Thymus (tissue), 11 donors: ENCODE data around the gene CDT1. TPM values are rescaled to one million over a fixed set of nuclear protein-coding genes. Genes with fewer than 3 reads are reported as not detected.
A peak's percentile ranks its signal among the peaks of the same experiment; 100 is the strongest.

Experiments
- DNase-seq, 9 donors: peaks; one replicate each; pipeline ENCODE4 v3.0.0-alpha.2; 2013; ENCODE audit warnings: low spot score in 9 of 9, low read depth in 6 of 9, missing footprints in 1 of 9
- H3K27ac ChIP-seq, 2 donors: one replicate each; pipeline ENCODE4 v1.5.1; 2013; ENCODE audit warnings: control low read depth in 1 of 2, low read depth in 1 of 2, low read length in 1 of 2, mild to moderate bottlenecking in 1 of 2, moderate library complexity in 1 of 2
- H3K27me3 ChIP-seq, 2 donors: one replicate each; pipeline ENCODE4 v1.5.1; 2013; ENCODE audit warnings: low read length in 1 of 2; ENCODE audit not compliant: control insufficient read depth in 2 of 2, insufficient read depth in 1 of 2
- H3K36me3 ChIP-seq, 2 donors: one replicate each; pipeline ENCODE4 v1.5.1; 2013; ENCODE audit warnings: low read length in 1 of 2, mild to moderate bottlenecking in 1 of 2, moderate library complexity in 1 of 2; ENCODE audit not compliant: control insufficient read depth in 2 of 2, insufficient read depth in 2 of 2
- H3K4me1 ChIP-seq, 2 donors: one replicate each; pipeline ENCODE4 v1.5.1; 2013; ENCODE audit warnings: low read length in 2 of 2; ENCODE audit not compliant: control insufficient read depth in 2 of 2, insufficient read depth in 2 of 2
- H3K4me3 ChIP-seq, 2 donors: one replicate each; pipeline ENCODE4 v1.5.1; 2013; ENCODE audit warnings: low read length in 2 of 2, control low read depth in 1 of 2, mild to moderate bottlenecking in 1 of 2
- H3K9me3 ChIP-seq, 2 donors: one replicate each; pipeline ENCODE4 v1.5.1; 2013; ENCODE audit warnings: low read length in 1 of 2, mild to moderate bottlenecking in 1 of 2; ENCODE audit not compliant: control insufficient read depth in 2 of 2, insufficient read depth in 1 of 2
- WGBS: extraction: QIAGEN DNeasy Blood & Tissue Kit; methylation state at CpG from one replicate; pipeline ENCODE4 v1.1.7; 2013; 5-methylcytosine and 5-hydroxymethylcytosine counted together
- polyA plus RNA-seq: library from polyadenylated mRNA; stranded (reverse); fragments of 200-250 nt; gene quantifications from one replicate; pipeline ENCODE4 v1.2.3, GENCODE V29; 2013
- total RNA-seq: library from RNA; stranded (reverse); fragments of 120-200 nt; gene quantifications from one replicate; pipeline ENCODE4 v1.2.4, GENCODE V29; 2013
- donor health status: healthy.

Gene CDT1
- total and polyA plus RNA-seq, 2 donors: 1.4 to 11.7 TPM

GRCh38 chr16:88793251-88793954 lies 10.2 kb upstream of the CDT1 start:
- H3K27ac ChIP-seq: peak overlapping the region; percentile 94 to 97
- peaks cover 0 to 5% of the 10 kb centered on the region in 2 donors for H3K9me3 ChIP-seq
- peaks cover 54 to 76% of the 10 kb centered on the region in 2 donors for H3K4me1 ChIP-seq
- H3K36me3 ChIP-seq: no peaks in the 10 kb centered on the region
- WGBS: 14% methylated on average over 35 of the region's 35 CpGs
- H3K4me3 ChIP-seq: peak overlapping the region; percentile 40 to 50
- no peaks in the 10 kb centered on the region for H3K27me3 ChIP-seq
- DNase-seq: peak in 2 of 9 donors; percentile 68 to 83

GRCh38 chr16:88796278-88796677 lies 7.3 kb upstream of the CDT1 start:
- H3K4me3 ChIP-seq: no peak overlapping the region
- peak overlapping the region in 1 of 2 donors; percentile 25 for H3K27ac ChIP-seq
- H3K4me1 ChIP-seq: peaks cover 55 to 83% of the 10 kb centered on the region in 2 donors
- H3K9me3 ChIP-seq: peaks cover 0 to 18% of the 10 kb centered on the region in 2 donors
- peaks cover 0 to 2% of the 10 kb centered on the region in 2 donors for H3K36me3 ChIP-seq
- no peak for DNase-seq
- H3K27me3 ChIP-seq: no peaks in the 10 kb centered on the region
- WGBS: 95% methylated on average over 4 of the region's 4 CpGs

GRCh38 chr16:88798073-88798472 lies 5.5 kb upstream of the CDT1 start:
- Histone ChIP-seq H3K4me3 (no peak overlapping the region), H3K9me3 (peaks cover 0 to 16% of the 10 kb centered on the region in 2 donors), H3K36me3 (peaks cover 0 to 5% of the 10 kb centered on the region in 2 donors), H3K27me3 (no peaks in the 10 kb centered on the region), H3K4me1 (peaks cover 43 to 81% of the 10 kb centered on the region in 2 donors), H3K27ac (no peak overlapping the region)
- no peak for DNase-seq
- WGBS: 95% methylated on average over 4 of the region's 4 CpGs

GRCh38 chr16:88798772-88799455 lies 4.7 kb upstream of the CDT1 start:
- DNase-seq: peak in 5 of 9 donors; percentile 77 to 92 (median 84)
- peaks cover 35 to 73% of the 10 kb centered on the region in 2 donors for H3K4me1 ChIP-seq
- peaks cover 0 to 5% of the 10 kb centered on the region in 2 donors for H3K36me3 ChIP-seq
- peak overlapping the region in 1 of 2 donors; percentile 12 for H3K4me3 ChIP-seq
- peaks cover 0 to 14% of the 10 kb centered on the region in 2 donors for H3K9me3 ChIP-seq
- no peaks in the 10 kb centered on the region for H3K27me3 ChIP-seq
- H3K27ac ChIP-seq: peak overlapping the region; percentile 93 to 97

- 10% methylated on average over 17 of the region's 17 CpGs for WGBS
- peak overlapping the region; percentile 43 to 48 for H3K4me3 ChIP-seq
- peaks cover 38 to 71% of the 10 kb centered on the region in 2 donors for H3K4me1 ChIP-seq
- H3K27me3 ChIP-seq: no peaks in the 10 kb centered on the region
- peaks cover 0 to 7% of the 10 kb centered on the region in 2 donors for H3K36me3 ChIP-seq
- DNase-seq: peak in 5 of 9 donors; percentile 84 to 94 (median 86)
- peak overlapping the region; percentile 93 to 97 for H3K27ac ChIP-seq
- H3K9me3 ChIP-seq: peaks cover 0 to 14% of the 10 kb centered on the region in 2 donors
Observed at GRCh38 chr16:88799569-88800276, 3.9 kb upstream of the CDT1 start.

GRCh38 chr16:88800277-88800592 lies 3.4 kb upstream of the CDT1 start:
- H3K4me1 ChIP-seq: peaks cover 39 to 71% of the 10 kb centered on the region in 2 donors
- 30% methylated on average over 6 of the region's 6 CpGs for WGBS
- no peak for DNase-seq
- peak overlapping the region; percentile 93 to 97 for H3K27ac ChIP-seq
- peaks cover 2 to 11% of the 10 kb centered on the region in 2 donors for H3K36me3 ChIP-seq
- H3K27me3 ChIP-seq: no peaks in the 10 kb centered on the region
- peaks cover 0 to 14% of the 10 kb centered on the region in 2 donors for H3K9me3 ChIP-seq
- peak overlapping the region; percentile 43 to 48 for H3K4me3 ChIP-seq

GRCh38 chr16:88804173-88804551 lies 573 bp downstream of the CDT1 start:
- Histone ChIP-seq H3K27me3 (no peaks in the 10 kb centered on the region), H3K4me1 (peaks cover 25 to 53% of the 10 kb centered on the region in 2 donors), H3K36me3 (peaks cover 39 to 49% of the 10 kb centered on the region in 2 donors), H3K27ac (peak overlapping the region in 1 of 2 donors; percentile 24), H3K9me3 (peaks cover 0 to 10% of the 10 kb centered on the region in 2 donors), H3K4me3 (peak overlapping the region; percentile 75 to 86)
- WGBS: 2% methylated on average over 16 of the region's 16 CpGs
- DNase-seq: peak in 1 of 9 donors; percentile 33

- H3K27me3 ChIP-seq: no peaks in the 10 kb centered on the region
- H3K36me3 ChIP-seq: peaks cover 44 to 55% of the 10 kb centered on the region in 2 donors
- peak in 1 of 9 donors; percentile 6 for DNase-seq
- WGBS: 51% methylated on average over 39 of the region's 39 CpGs
- peak overlapping the region in 1 of 2 donors; percentile 24 for H3K27ac ChIP-seq
- peaks cover 20 to 52% of the 10 kb centered on the region in 2 donors for H3K4me1 ChIP-seq
- peaks cover 0 to 4% of the 10 kb centered on the region in 2 donors for H3K9me3 ChIP-seq
- H3K4me3 ChIP-seq: peak overlapping the region; percentile 75 to 86
Observed at GRCh38 chr16:88804552-88805339, 1.2 kb downstream of the CDT1 start.
